ENCODE measurements around the gene DBI.
"Not testable (repeated sequence)": the region's sequence is repeated elsewhere in the genome, so short reads cannot be mapped to it uniquely, and the experiment has no call there.

The DBI gene

DNA sequence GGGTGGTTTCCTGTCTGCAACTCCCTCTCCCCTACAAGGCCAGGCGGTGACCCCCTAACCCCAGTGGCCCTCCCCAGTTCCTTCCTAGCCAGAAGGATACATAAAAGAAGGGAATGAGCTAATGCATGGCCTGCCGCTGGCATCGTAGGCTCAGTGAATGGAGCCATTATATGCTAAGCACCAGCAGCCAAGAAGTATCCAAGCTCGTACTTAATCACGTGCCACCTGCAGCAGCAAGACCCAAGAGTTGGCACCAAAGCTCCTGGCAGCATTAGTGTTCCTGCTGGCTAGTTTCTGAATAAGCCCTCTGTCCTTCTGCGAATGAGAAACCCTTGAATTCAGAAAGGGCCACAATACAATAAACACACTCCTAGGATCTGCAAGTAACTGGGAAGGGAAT lies 4.3 kb downstream of the DBI start:
- TF ChIP-seq EZH2phosphoT487 (IDR thresholded peaks at IDR 0.05; ENCODE audit: low read length), result no peak
- no peak for TF ChIP-seq EZH2 (optimal IDR thresholded peaks at IDR 0.05; ENCODE audit: low read depth, low read length)
- TF ChIP-seq, protein P1, sequence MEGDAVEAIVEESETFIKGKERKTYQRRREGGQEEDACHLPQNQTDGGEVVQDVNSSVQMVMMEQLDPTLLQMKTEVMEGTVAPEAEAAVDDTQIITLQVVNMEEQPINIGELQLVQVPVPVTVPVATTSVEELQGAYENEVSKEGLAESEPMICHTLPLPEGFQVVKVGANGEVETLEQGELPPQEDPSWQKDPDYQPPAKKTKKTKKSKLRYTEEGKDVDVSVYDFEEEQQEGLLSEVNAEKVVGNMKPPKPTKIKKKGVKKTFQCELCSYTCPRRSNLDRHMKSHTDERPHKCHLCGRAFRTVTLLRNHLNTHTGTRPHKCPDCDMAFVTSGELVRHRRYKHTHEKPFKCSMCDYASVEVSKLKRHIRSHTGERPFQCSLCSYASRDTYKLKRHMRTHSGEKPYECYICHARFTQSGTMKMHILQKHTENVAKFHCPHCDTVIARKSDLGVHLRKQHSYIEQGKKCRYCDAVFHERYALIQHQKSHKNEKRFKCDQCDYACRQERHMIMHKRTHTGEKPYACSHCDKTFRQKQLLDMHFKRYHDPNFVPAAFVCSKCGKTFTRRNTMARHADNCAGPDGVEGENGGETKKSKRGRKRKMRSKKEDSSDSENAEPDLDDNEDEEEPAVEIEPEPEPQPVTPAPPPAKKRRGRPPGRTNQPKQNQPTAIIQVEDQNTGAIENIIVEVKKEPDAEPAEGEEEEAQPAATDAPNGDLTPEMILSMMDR (IDR thresholded peaks at IDR 0.05; ENCODE audit: low read length), result no peak
- DNase-seq, result no peak
- Histone ChIP-seq H3K27ac (ENCODE audit: low read length) (no peak overlapping the region), H3K9ac (ENCODE audit: low read length) (no peak overlapping the region), H3F3A (ENCODE audit: insufficient read depth, low read length) (no peaks in the 10 kb centered on the region), H3K4me1 (ENCODE audit: low read length) (peaks cover 10% of the 10 kb centered on the region), H3K27me3 (replicated peaks; ENCODE audit: insufficient read depth, low read length) (no peaks in the 10 kb centered on the region), H3K36me3 (replicated peaks; ENCODE audit: insufficient read depth, low read length) (peaks cover 27% of the 10 kb centered on the region), H3K4me3 (ENCODE audit: low read length) (no peak overlapping the region), H4K20me1 (ENCODE audit: insufficient read depth, low read length) (peaks cover 9% of the 10 kb centered on the region; the same call in 1 of the 2 replicates), H3K79me2 (ENCODE audit: low read length) (peaks cover 50% of the 10 kb centered on the region), H3K9me3 (replicated peaks; ENCODE audit: insufficient read depth, low read length) (no peaks in the 10 kb centered on the region), H2AFZ (ENCODE audit: low read length) (no peak overlapping the region), H3K9me2 (replicated peaks; ENCODE audit: insufficient read depth, low read length) (no peaks in the 10 kb centered on the region), H3K4me2 (ENCODE audit: low read depth, low read length) (no peak overlapping the region)

DNA sequence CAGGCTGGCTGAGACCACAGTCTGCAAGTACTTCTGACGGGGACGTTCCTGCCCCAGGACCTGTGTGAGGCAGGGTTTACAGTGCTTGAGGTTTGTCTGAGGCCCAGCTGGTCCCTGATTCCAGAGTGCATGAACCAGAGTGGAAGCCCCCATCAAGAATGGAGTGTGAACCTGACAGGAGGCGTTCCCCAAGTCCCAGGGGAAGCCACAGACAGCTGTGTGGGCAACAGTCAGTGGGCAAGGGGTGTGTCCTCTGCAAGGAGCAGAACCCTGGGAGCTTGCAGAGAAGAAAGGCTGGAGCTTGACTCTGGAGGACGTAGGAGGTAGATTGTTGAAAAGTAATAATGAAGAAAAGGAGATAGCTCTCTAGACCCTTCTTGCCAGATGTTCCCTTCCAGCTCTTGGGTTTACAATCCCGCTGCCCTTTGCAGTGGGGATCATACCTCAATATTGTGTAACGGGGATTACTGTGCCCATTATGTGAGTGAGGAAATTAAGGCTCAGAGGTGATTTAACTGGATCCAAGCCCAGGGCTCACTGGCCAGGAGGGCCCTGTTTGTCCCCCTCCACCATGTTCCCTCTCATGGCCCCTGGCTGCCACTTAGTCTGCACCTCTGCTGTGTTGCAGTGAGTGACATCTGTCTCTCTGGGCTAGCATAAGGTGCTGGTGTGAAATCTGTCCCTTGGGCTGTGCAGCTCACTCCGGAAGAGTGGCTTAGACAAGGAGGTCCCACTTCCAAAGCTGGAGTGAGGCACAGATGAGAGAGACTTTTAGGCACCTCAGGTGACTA lies 6.2 kb downstream of the DBI start:
- Histone ChIP-seq H3K79me2 (ENCODE audit: low read length) (peaks cover 32% of the 10 kb centered on the region), H3K27ac (ENCODE audit: low read length) (no peak overlapping the region), H3K9ac (ENCODE audit: low read length) (no peak overlapping the region), H3K9me2 (replicated peaks; ENCODE audit: insufficient read depth, low read length) (no peaks in the 10 kb centered on the region), H3F3A (ENCODE audit: insufficient read depth, low read length) (no peaks in the 10 kb centered on the region), H3K4me3 (ENCODE audit: low read length) (no peak overlapping the region), H3K9me3 (replicated peaks; ENCODE audit: insufficient read depth, low read length) (no peaks in the 10 kb centered on the region), H3K36me3 (replicated peaks; ENCODE audit: insufficient read depth, low read length) (peaks cover 27% of the 10 kb centered on the region), H3K4me2 (ENCODE audit: low read depth, low read length) (no peak overlapping the region), H3K27me3 (replicated peaks; ENCODE audit: insufficient read depth, low read length) (no peaks in the 10 kb centered on the region), H4K20me1 (ENCODE audit: insufficient read depth, low read length) (peaks cover 6% of the 10 kb centered on the region; the same call in 1 of the 2 replicates), H3K4me1 (ENCODE audit: low read length) (peaks cover 8% of the 10 kb centered on the region), H2AFZ (ENCODE audit: low read length) (no peak overlapping the region)
- TF ChIP-seq EZH2phosphoT487 (IDR thresholded peaks at IDR 0.05; ENCODE audit: low read length) (no peak), EZH2 (optimal IDR thresholded peaks at IDR 0.05; ENCODE audit: low read depth, low read length) (no peak)
- TF ChIP-seq, protein P1 (IDR thresholded peaks at IDR 0.05; ENCODE audit: low read length), result no peak
- no peak for DNase-seq

DNA sequence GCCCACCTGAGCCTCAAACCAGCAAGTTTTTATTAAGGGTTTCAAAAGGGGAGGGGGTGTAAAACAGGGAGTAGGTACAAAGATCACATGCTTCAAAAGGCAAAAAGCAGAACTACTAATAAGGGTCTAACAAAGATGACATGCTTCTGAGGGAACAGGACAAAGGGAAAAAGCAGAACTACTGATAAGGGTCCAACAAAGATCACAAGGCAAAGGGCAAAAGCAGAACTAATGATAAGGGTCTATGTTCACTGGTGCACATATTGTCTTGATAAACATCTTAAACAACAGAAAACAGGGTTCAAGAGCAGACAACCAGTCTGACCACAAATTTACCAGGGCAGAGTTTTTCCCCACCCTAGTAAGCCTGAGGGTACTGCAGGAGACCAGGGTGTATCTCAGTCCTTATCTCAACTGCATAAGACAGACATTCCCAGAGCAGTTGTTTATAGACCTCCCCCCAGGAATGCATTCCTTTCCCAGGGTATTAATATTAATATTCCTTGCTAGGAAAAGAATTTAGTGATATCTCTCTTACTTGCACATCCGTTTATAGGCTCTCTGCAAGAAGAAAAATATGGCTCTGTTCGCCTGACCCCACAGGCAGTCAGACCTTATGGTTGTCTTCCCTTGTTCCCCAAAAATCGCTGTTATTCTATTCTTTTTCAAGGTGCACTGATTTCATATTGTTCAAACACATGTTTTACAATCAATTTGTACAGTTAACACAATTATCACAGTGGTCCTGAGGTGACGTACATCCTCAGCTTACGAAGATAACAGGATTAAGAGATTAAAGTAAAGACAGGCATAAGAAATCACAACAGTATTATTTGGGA lies 7.3 kb downstream of the DBI start:
- Histone ChIP-seq H3K79me2 (ENCODE audit: low read length) (peaks cover 20% of the 10 kb centered on the region), H3K36me3 (replicated peaks; ENCODE audit: insufficient read depth, low read length) (peaks cover 27% of the 10 kb centered on the region)
- not testable (repeated sequence) for H3K27me3 ChIP-seq (replicated peaks; ENCODE audit: insufficient read depth, low read length); H3K4me2 ChIP-seq (ENCODE audit: low read depth, low read length); H4K20me1 ChIP-seq (ENCODE audit: insufficient read depth, low read length); H3K4me1 ChIP-seq (ENCODE audit: low read length); H3K27ac ChIP-seq (ENCODE audit: low read length); H3F3A ChIP-seq (ENCODE audit: insufficient read depth, low read length); H3K9me3 ChIP-seq (replicated peaks; ENCODE audit: insufficient read depth, low read length); H3K4me3 ChIP-seq (ENCODE audit: low read length); H2AFZ ChIP-seq (ENCODE audit: low read length); DNase-seq; H3K9me2 ChIP-seq (replicated peaks; ENCODE audit: insufficient read depth, low read length); H3K9ac ChIP-seq (ENCODE audit: low read length)

DNA sequence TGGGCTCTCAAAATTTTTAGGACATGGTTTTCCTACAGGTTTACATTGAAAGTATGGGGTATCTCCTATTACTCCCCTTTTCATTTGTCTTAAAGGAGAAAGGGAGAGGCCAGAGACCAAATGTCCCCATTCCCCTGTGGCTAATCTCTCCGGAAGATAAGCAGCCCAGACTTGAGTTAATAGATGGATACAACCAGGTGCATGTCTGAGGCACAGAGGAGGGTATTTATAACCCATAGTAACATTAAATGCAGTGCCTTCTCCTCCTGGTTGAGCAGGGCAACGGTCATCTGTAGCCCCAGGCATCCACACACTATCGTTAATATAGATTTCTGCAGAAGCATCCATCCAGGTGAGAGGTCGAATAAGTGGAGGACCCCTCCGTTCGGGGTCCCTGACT lies 9.6 kb downstream of the DBI start:
- not testable (repeated sequence) for H2AFZ ChIP-seq (ENCODE audit: low read length); H4K20me1 ChIP-seq (ENCODE audit: insufficient read depth, low read length); H3K4me3 ChIP-seq (ENCODE audit: low read length); H3K27me3 ChIP-seq (replicated peaks; ENCODE audit: insufficient read depth, low read length); H3F3A ChIP-seq (ENCODE audit: insufficient read depth, low read length); H3K27ac ChIP-seq (ENCODE audit: low read length); DNase-seq; H3K9me3 ChIP-seq (replicated peaks; ENCODE audit: insufficient read depth, low read length); H3K9me2 ChIP-seq (replicated peaks; ENCODE audit: insufficient read depth, low read length); H3K4me2 ChIP-seq (ENCODE audit: low read depth, low read length); H3K79me2 ChIP-seq (ENCODE audit: low read length); H3K4me1 ChIP-seq (ENCODE audit: low read length); H3K9ac ChIP-seq (ENCODE audit: low read length)
- H3K36me3 ChIP-seq (replicated peaks; ENCODE audit: insufficient read depth, low read length), result peaks cover 12% of the 10 kb centered on the region
